ENCODE data around the gene GREB1L. TPM values are rescaled to one million over a fixed set of nuclear protein-coding genes. Genes with fewer than 3 reads are reported as not detected.
"Not testable (repeated sequence)": the region's sequence is repeated elsewhere in the genome, so short reads cannot be mapped to it uniquely, and the experiment has no call there.

GREB1L gene
- polyA plus RNA-seq, 5 donors: 0.50 to 0.91 (median 0.63) TPM

- DNase-seq: no peak
Measured at GRCh38 chr18:21262979-21263378, 20.9 kb downstream of the GREB1L start.

DNA sequence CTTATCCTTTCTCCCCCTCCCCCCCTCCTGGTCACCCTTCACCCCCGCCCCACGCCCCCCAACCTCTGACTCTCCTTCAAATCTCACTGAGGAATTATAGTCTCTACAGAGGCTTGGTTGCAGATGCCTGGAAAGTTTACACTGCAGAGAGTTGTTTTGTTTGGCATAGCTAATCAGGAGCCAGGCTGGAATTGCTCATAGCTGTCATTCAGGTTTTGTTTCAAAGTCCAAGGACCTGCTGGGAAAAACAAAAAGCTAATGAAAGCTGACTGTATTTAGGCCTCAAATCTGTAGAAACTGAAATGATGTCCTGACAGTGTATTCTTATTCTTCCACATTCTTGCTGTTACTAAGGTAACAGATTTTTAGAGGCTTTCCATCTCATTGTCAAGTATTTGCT lies 22.6 kb downstream of the GREB1L start:
- no peak for DNase-seq

GRCh38 chr18:21265971-21266673 lies 24.1 kb downstream of the GREB1L start:
- DNase-seq: no peak

DNA sequence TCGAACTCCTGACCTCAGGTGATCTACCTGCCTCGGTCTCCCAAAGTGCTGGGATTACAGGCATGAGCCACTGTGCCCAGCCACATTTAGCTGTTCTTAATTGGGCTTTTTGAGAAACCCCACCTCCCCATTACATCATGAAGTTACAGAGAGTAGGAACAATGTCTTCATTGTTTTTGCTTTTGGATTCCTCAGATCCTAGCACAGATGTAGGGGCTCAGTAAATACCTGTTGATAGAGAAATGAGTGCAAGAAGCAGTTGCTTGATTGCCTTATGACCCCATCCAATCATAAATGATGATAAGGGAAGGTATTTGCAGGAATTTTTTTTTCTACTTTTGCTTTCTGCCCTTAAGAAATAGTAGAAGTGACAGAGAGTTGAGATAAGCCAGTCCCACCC lies 25.4 kb downstream of the GREB1L start:
- no peak for DNase-seq

- no peak for DNase-seq
Measured at GRCh38 chr18:21269349-21269748, 27.3 kb downstream of the GREB1L start.

DNA sequence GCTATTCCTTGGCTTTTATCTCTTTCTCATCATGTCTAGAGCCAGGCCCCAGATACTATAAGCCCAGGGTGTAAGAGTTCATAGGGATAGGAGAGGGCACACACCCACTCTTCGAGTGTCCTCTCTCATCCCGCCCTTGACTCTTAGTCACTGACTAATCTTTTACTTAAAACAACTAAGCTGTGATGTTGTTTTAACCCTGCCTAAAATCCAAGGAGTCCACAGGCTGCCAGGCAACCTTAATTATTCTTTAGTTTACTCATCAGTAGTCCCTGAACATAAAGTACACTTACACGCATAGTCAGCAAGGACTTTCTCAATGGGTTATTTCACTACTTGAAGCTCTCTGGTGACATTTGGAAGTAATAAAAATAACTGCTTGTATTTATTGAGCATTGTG lies 28.4 kb downstream of the GREB1L start:
- DNase-seq: no peak

DNA sequence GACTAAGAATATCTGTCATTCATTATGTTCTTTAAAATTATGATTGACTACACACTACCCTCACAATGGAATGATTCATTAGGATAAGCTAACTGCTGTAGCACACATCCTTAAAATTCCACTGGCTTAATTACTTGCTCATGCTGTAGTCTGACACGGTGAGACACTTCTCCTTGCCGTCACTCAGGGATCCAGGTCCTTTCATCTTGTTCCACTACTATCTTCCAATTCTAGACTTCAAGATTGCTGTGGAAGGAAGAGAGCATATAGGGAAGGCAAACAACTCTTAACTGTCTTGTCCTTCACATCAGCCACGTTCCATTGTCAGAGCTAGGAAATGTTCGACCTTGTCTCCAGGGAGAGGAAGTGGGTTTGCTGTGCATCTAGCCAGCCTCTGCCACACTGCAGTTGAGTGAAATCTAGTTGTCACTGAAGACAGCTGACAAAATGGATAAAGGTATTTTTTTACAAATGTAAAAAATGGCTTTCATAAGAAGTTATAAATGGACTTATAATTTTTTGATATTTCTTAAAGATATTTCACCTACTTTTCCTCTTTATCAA lies 30.1 kb downstream of the GREB1L start:
- no peak for DNase-seq

DNA sequence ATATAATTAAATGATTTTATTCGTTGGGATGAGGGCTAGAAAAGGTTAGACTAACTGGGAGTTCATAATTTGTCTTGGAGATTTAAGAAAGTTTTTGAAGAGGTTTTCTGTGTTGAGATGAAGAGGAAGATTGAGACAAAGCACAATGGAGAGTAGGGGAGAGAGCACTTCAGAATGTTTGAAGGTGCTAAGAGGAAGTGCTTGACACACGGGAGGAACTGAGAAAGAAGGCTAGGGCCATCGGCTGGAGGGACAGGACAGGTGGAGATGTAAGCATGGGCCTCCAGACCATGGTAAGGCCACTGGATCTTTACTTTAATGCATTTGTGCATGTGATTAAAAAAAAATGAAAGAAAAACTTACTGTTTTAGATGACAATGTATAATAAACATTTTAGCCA lies 31.5 kb downstream of the GREB1L start:
- no peak for DNase-seq

- no peak for DNase-seq
Measured at GRCh38 chr18:21275645-21276044, 33.6 kb downstream of the GREB1L start.

- no peak for DNase-seq
Measured at GRCh38 chr18:21277578-21277977, 35.5 kb downstream of the GREB1L start.

GRCh38 chr18:21278218-21278617 lies 36.2 kb downstream of the GREB1L start:
- not testable (repeated sequence) for DNase-seq

GRCh38 chr18:21281603-21282002 lies 39.6 kb downstream of the GREB1L start:
- no peak for DNase-seq

DNA sequence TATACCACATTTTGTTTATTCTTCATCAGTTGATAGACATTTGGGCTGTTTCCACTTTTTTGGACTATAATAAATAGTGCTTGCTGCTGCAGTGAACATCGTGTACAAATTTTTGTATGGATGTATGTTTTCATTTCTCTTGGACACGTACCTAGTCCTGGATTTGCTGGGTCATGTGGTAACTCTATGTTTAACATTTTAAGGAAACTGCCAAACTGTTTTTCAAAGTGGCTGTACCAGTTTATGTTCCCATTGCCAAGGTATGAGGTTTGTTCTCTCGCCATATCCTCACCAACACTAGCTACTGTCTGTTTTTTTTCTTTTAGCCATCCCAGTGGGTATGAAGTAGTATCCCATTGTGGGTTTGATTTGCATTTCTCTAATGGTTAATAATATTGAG lies 42.5 kb downstream of the GREB1L start:
- no peak for DNase-seq

DNA sequence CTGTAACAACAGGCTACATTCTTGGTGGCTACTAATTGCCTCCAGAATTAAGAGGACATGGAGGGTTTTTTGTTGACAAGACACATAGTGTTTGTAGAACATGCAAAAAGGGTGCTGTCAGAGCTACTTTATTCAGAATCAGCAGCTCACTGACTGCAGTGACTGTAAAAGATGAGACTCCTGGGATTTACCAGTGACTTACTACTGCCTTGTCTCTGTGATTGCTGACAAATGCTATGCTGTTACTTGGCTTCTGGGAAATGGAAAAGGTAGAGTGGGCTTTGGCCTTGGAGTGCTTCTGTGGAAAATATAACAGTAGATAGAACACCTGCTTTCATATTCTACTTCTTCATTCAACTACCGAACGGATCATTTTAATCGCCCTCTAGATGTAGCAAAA lies 47.8 kb downstream of the GREB1L start:
- DNase-seq: no peak

DNA sequence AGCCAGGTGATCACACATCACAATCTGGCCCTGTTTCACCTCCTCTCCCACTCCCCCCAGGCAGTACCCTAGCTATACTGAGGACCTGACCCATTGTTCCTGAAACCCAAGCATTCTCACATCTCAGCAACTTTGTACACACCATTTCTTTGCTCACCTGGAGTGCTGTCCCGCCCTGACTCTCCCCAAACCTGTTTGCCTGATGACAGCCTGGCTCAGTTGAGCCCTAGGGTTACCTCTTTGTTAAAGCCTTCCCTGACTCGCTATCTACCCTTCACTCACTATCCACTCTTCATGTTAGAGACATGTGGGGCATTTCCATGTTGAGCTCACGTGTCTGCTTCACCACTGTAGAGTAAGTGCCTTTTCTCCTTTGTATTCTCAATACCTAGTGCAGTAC lies 49.1 kb downstream of the GREB1L start:
- DNase-seq: peak in 1 of 2 donors; percentile 3

DNA sequence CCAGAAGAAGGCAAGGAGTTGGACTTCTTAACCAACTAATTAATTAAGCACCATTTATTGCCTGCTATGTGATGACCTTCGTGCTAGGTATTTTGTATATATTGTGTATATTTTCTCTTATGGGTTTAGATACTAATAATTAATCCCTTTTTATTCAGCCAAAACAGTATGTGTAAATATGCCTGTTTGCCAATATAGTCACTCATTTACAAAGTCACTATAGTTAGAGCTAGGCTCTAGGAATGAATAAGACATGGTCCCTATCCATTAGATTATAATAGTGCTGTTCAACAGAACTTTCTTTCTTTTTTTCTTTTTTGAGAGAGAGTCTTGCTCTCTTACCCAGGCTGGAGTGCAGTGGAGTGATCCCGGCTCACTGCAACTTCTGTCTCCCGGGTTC lies 51.4 kb downstream of the GREB1L start:
- no peak for DNase-seq

GRCh38 chr18:21295101-21295500 lies 53.1 kb downstream of the GREB1L start:
- DNase-seq: no peak

DNA sequence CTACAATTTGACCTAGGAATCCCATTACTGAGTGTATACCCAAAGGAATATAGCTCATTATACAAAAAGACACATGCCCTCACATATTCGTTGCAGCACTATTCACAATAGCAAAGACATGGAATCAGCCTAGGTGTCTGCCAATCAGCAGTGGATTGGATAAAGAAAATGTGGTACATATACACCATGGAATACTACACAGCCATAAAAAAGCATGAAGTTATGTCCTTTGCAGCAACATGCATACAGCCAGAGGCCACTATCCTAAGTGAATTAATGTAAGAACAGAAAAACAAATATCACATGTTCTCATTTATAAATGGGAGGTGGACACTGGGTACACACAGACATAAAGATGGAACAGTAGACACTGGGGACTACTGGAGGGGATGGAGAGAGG lies 54.0 kb downstream of the GREB1L start:
- no peak for DNase-seq

DNA sequence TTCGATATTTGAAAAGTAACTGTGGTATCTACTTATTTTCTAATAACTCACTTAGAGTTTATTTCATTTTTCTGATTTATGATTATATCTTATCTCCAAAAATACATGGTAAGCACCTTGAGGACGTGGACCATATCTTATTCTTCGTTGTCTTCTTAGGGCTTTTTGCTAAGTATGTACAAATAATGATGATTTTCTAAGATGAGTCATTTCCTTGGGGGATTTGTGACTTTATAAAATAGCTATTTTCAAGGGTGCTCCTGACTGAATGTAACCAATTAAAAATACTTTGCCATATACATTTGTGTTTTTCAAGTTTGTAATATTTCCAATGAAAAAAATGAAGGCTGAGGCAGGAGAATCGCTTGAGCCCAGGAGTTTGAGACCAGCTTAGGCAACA lies 56.3 kb downstream of the GREB1L start:
- no peak for DNase-seq

- no peak for DNase-seq
Measured at GRCh38 chr18:21300035-21300907, 58.2 kb downstream of the GREB1L start.

DNA sequence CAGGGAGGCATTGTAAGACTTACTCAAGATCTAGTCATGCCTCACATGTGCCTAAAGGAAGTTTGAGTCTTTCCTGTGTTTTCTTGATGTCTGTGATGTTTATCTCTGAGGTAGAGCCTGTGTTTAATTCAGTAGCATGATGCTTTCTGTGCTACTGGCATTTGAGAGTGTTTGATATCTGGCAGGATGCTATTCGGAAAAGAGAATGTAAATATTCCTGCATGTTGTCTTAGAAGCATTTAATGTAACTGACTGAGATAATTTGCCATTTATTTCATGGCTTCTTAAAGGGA lies 58.8 kb downstream of the GREB1L start:
- no peak for DNase-seq

DNA sequence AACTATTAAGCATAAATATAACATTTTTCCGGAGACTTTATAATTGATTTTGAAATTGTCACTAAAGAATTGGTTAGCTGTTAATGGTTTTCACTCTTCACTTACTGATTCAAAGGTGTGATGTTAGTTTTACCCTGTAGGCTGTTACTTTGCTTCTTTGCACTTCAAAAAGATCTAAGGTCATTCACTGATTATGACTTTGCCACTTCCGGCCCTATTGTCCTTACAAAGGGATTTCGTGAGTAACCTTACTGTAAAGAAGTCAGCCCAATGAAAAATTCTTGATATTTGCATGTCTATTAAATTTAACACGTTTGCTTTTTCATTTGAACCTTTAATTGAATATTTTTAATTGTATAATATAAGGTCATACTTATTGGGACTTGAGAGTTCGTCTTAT lies 61.4 kb downstream of the GREB1L start:
- DNase-seq: no peak

DNA sequence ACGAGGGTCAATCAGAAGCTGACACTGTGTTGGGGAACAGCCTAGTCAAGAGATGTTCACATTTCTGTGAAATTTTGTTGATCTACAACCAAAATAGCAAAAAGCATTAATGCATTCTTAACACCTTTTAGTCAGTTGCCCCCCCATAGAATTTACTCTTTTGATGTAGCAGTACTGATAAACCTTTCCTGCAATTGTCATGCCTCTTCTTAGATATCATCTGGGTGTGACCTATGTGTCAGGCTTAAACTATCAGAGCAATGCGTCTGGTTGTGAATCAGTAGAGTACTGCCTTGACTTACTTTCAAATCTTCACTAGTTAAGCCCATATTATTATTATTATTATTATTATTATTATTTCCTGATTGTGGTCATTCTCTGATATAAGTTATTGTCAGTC lies 61.9 kb downstream of the GREB1L start:
- DNase-seq: no peak

Measured in right lung (tissue), 5 donors.